Esophagus squamous epithelium (tissue), 4 donors: ENCODE measurements around the gene OR4M1.
"Not testable (repeated sequence)": the region's sequence is repeated elsewhere in the genome, so short reads cannot be mapped to it uniquely, and the experiment has no call there.

Experiments used
- POLR2A ChIP-seq, 4 donors: fragments of 450-650 bp; IDR thresholded peaks; one replicate each; pipeline ENCODE4 v1.6.1; 2017; ENCODE audit warnings: antibody characterized with exemption in 4 of 4, mild to moderate bottlenecking in 4 of 4, moderate library complexity in 3 of 4
- TF ChIP-seq, protein P1 (sequence below), 6 experiments: fragments of 450-650 bp in 4 of 6; fragments of 200-600 bp in 2 of 6; sonication (generic) in 2 of 6; IDR thresholded peaks; one replicate each; pipeline ENCODE4 v1.5.1; 2016 to 2019; ENCODE audit warnings: antibody characterized with exemption in 6 of 6, mild to moderate bottlenecking in 4 of 6, moderate library complexity in 4 of 6

DNA sequence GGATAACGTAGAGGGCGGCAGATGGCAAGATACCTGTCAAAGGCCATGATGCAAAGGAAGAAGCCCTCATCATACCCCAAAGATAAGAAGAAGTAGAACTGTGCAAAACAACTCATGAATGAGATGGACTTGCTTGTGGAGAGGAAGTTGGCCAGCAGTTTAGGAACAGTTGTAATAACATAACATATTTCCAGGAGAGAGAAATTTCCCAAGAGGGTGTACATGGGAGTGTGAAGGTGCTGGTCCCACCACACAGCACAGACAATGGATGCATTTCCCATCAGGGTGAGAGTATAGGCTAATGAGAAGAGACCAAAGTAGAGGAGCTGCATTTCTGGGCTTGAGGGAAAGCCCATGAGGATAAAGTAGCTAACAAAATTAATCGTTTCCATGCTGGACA lies 39.4 kb upstream of the OR4M1 start:
- TF ChIP-seq POLR2A (IDR thresholded peaks at IDR 0.05) = not testable (repeated sequence)
- TF ChIP-seq, protein P1, sequence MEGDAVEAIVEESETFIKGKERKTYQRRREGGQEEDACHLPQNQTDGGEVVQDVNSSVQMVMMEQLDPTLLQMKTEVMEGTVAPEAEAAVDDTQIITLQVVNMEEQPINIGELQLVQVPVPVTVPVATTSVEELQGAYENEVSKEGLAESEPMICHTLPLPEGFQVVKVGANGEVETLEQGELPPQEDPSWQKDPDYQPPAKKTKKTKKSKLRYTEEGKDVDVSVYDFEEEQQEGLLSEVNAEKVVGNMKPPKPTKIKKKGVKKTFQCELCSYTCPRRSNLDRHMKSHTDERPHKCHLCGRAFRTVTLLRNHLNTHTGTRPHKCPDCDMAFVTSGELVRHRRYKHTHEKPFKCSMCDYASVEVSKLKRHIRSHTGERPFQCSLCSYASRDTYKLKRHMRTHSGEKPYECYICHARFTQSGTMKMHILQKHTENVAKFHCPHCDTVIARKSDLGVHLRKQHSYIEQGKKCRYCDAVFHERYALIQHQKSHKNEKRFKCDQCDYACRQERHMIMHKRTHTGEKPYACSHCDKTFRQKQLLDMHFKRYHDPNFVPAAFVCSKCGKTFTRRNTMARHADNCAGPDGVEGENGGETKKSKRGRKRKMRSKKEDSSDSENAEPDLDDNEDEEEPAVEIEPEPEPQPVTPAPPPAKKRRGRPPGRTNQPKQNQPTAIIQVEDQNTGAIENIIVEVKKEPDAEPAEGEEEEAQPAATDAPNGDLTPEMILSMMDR (IDR thresholded peaks at IDR 0.05) = not testable (repeated sequence)
